ENCODE measurements around the gene ABCC8.

DNA sequence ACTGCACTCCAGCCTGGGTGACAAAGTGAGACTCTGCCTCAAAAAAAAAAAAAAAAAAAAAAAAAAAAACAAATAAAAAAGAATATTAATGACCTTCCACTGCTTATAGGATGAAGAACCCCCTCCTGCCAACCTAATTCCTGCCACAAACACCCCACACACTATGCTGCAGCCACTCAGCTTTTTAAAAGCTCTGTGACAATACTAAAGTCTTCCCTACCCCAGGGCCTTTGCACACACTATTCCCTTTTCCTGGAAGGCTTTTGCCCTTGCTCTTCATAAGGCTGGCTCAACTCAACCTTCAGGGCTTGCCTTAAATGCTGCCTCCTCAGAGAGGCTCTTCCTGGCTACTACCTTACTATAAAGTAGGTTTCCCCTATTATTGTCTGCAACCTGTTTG is 77.4 kb downstream of the ABCC8 start:
- TF ChIP-seq, protein P1, sequence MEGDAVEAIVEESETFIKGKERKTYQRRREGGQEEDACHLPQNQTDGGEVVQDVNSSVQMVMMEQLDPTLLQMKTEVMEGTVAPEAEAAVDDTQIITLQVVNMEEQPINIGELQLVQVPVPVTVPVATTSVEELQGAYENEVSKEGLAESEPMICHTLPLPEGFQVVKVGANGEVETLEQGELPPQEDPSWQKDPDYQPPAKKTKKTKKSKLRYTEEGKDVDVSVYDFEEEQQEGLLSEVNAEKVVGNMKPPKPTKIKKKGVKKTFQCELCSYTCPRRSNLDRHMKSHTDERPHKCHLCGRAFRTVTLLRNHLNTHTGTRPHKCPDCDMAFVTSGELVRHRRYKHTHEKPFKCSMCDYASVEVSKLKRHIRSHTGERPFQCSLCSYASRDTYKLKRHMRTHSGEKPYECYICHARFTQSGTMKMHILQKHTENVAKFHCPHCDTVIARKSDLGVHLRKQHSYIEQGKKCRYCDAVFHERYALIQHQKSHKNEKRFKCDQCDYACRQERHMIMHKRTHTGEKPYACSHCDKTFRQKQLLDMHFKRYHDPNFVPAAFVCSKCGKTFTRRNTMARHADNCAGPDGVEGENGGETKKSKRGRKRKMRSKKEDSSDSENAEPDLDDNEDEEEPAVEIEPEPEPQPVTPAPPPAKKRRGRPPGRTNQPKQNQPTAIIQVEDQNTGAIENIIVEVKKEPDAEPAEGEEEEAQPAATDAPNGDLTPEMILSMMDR (IDR thresholded peaks at IDR 0.05) = no peak
- no peak for TF ChIP-seq EZH2 (IDR thresholded peaks at IDR 0.05; ENCODE audit: borderline replicate concordance, insufficient read depth, low read depth, low read length, poor library complexity, severe bottlenecking)

Data from B cell (primary cell).